K562 (cell line): ENCODE data around the gene WDR86. TPM values are rescaled to one million over a fixed set of nuclear protein-coding genes. Genes with fewer than 3 reads are reported as not detected.
A peak's percentile ranks its signal among the peaks of the same experiment; 100 is the strongest.

Experiments used
- BRD4 ChIP-seq: fragments of 200-600 bp; sonication (generic); IDR thresholded peaks from 2 replicates; pipeline ENCODE4 v1.6.1; 2017; ENCODE audit warnings: inconsistent platforms
- CBFA2T3 ChIP-seq: fragments of 450-650 bp; IDR thresholded peaks from 2 replicates; pipeline ENCODE4 v1.6.1; 2017
- CBX1 ChIP-seq: sonication (generic); IDR thresholded peaks from 2 replicates; pipeline ENCODE4 v1.6.1; 2016; ENCODE audit warnings: antibody characterized with exemption, low read depth, mild to moderate bottlenecking
- COPS2 ChIP-seq: fragments of 450-650 bp; conservative IDR thresholded peaks from 2 replicates; pipeline ENCODE4 v1.6.1; 2016; ENCODE audit warnings: mild to moderate bottlenecking, moderate library complexity
- CSDE1 ChIP-seq, 2 experiments: fragments of 450-650 bp; IDR thresholded peaks; 2 replicates each; pipeline ENCODE4 v1.6.1; 2016; ENCODE audit warnings: mild to moderate bottlenecking in 1 of 2
- E2F3 ChIP-seq: fragments of 250-450 bp; sonication (Bioruptor Pico); IDR thresholded peaks from 2 replicates; pipeline ENCODE4 v1.4.0; 2020; ENCODE audit warnings: mild to moderate bottlenecking
- ETV5 ChIP-seq: sonication (generic); formaldehyde crosslinking; IDR thresholded peaks from 2 replicates; pipeline ENCODE4 v1.4.0; 2020; ENCODE audit warnings: low read depth, mild to moderate bottlenecking, missing genetic modification reagents
- ETV6 ChIP-seq, 3 experiments: fragments of 150-350 bp in 1 of 3; sonication (generic) in 1 of 3; formaldehyde crosslinking in 1 of 3; IDR thresholded peaks; 2 replicates each; pipeline versions ENCODE4 v1.6.1 to v1.8.0; 2014 to 2022; ENCODE audit warnings: borderline replicate concordance in 2 of 3, low read depth in 2 of 3, antibody characterized with exemption in 1 of 3, low read length in 1 of 3, mild to moderate bottlenecking in 1 of 3, missing genetic modification reagents in 1 of 3
- GTF2F1 ChIP-seq: IDR thresholded peaks from 2 replicates; pipeline ENCODE4 v1.6.1; 2011; ENCODE audit warnings: low read depth, low read length, improper control_type of control experiment
- HDAC6 ChIP-seq: IDR thresholded peaks from 2 replicates; pipeline ENCODE4 v1.6.1; 2012; ENCODE audit warnings: low read depth, mild to moderate bottlenecking, control low read depth, inconsistent platforms, low read length, moderate library complexity
- KAT7 ChIP-seq: sonication (generic); formaldehyde crosslinking; IDR thresholded peaks from 2 replicates; pipeline ENCODE4 v1.8.0; 2022; ENCODE audit warnings: missing genetic modification reagents, mild to moderate bottlenecking, borderline replicate concordance
- LEF1 ChIP-seq: fragments of 450-650 bp; IDR thresholded peaks from 2 replicates; pipeline ENCODE4 v1.6.1; 2016; ENCODE audit warnings: mild to moderate bottlenecking
- MNT ChIP-seq, 2 experiments: fragments of 450-650 bp; conservative IDR thresholded peaks; 2 replicates each; pipeline ENCODE4 v1.6.1; 2017; ENCODE audit warnings: mild to moderate bottlenecking in 2 of 2, moderate library complexity in 2 of 2
- NELFE ChIP-seq: IDR thresholded peaks from 2 replicates; pipeline ENCODE4 v1.6.1; 2011; ENCODE audit warnings: mild to moderate bottlenecking; ENCODE audit not compliant: insufficient read depth, insufficient read length
- NFIC ChIP-seq: fragments of 450-650 bp; IDR thresholded peaks from 2 replicates; pipeline ENCODE4 v1.6.1; 2017; ENCODE audit warnings: mild to moderate bottlenecking, inconsistent platforms
- NFYB ChIP-seq: IDR thresholded peaks from 2 replicates; pipeline ENCODE4 v1.6.1; 2011; ENCODE audit warnings: mild to moderate bottlenecking, moderate library complexity; ENCODE audit not compliant: insufficient read length; ENCODE audit errors: extremely low read depth
- NR4A1 ChIP-seq, 2 experiments: fragments of 250-450 bp in 1 of 2; fragments of 450-650 bp in 1 of 2; sonication (Bioruptor Pico) in 1 of 2; IDR thresholded peaks; 2 replicates each; pipeline versions ENCODE4 v1.4.0 to v1.6.1; 2016 to 2020; ENCODE audit warnings: mild to moderate bottlenecking in 2 of 2, missing compliant biosample characterization in 1 of 2, missing genetic modification characterization in 1 of 2, moderate library complexity in 1 of 2
- POLR3A ChIP-seq: IDR thresholded peaks from 2 replicates; pipeline ENCODE4 v1.6.1; 2011; ENCODE audit warnings: borderline replicate concordance, mild to moderate bottlenecking, moderate library complexity; ENCODE audit not compliant: insufficient read length, insufficient read depth; ENCODE audit errors: extremely low read depth
- RUNX1 ChIP-seq: sonication (generic); IDR thresholded peaks from 2 replicates; pipeline ENCODE4 v1.6.1; 2016; ENCODE audit warnings: antibody characterized with exemption, low read depth
- SETDB1 ChIP-seq: IDR thresholded peaks from one replicate; pipeline ENCODE4 v1.6.1; 2012; ENCODE audit warnings: low read length, control low read depth, inconsistent platforms
- SLC30A9 ChIP-seq: fragments of 250-450 bp; sonication (Bioruptor Pico); IDR thresholded peaks from 2 replicates; pipeline ENCODE4 v1.8.0; 2022; ENCODE audit warnings: mild to moderate bottlenecking, moderate library complexity
- SMARCB1 ChIP-seq: IDR thresholded peaks from 2 replicates; pipeline ENCODE4 v1.6.1; 2011; ENCODE audit warnings: improper control_type of control experiment, low read depth; ENCODE audit not compliant: insufficient read length
- VEZF1 ChIP-seq: fragments of 200-800 bp; sonication (Bioruptor generic); IDR thresholded peaks from 2 replicates; pipeline ENCODE4 v1.6.1; 2017; ENCODE audit warnings: missing genetic modification characterization, missing compliant biosample characterization
- XRCC4 ChIP-seq: IDR thresholded peaks from one replicate; pipeline ENCODE4 v1.6.1; 2011; ENCODE audit not compliant: insufficient read depth, insufficient read length; ENCODE audit errors: extremely low read depth
- ZNF232 ChIP-seq: sonication (generic); formaldehyde crosslinking; IDR thresholded peaks from 2 replicates; pipeline ENCODE4 v1.8.0; 2022; ENCODE audit warnings: mild to moderate bottlenecking, missing genetic modification reagents
- ZNF311 ChIP-seq: fragments of 250-450 bp; sonication (Bioruptor Pico); IDR thresholded peaks from 2 replicates; pipeline ENCODE4 v1.4.0; 2020; ENCODE audit warnings: mild to moderate bottlenecking, moderate library complexity
- ZNF583 ChIP-seq: fragments of 250-450 bp; sonication (Bioruptor Pico); IDR thresholded peaks from 2 replicates; pipeline ENCODE4 v1.4.0; 2020
- ZNF589 ChIP-seq: fragments of 200-800 bp; sonication (Bioruptor generic); IDR thresholded peaks from 2 replicates; pipeline ENCODE4 v1.6.1; 2016; ENCODE audit warnings: low read depth, missing genetic modification characterization, missing compliant biosample characterization
- ZNF695 ChIP-seq: fragments of 450-650 bp; formaldehyde crosslinking; IDR thresholded peaks from 2 replicates; pipeline ENCODE4 v1.4.0; 2020; ENCODE audit warnings: mild to moderate bottlenecking, moderate library complexity
- ZNF717 ChIP-seq: fragments of 250-450 bp; sonication (Bioruptor Pico); IDR thresholded peaks from 2 replicates; pipeline ENCODE4 v1.5.0; 2021
- polyA plus RNA-seq, 8 experiments: library from polyadenylated mRNA; depleted of rRNA in 4 of 8; stranded (reverse) in 5 of 8; unstranded in 3 of 8; fragments of >200 nt; fragmentation: Nextera tagmentation in 2 of 8; fragmentation: Illumina TruSeq in 1 of 8; extraction: Ambion mirVana in 2 of 8; extraction: Trizol in 1 of 8; gene quantifications; 2 replicates each; pipeline versions ENCODE4 v1.2.1 to v1.2.3, GENCODE V29; 2011 to 2014; ENCODE audit warnings: inconsistent platforms in 1 of 8, missing spikeins in 1 of 8
- total RNA-seq, 7 experiments: library from RNA; depleted of rRNA in 6 of 7; stranded (reverse); fragments of >200 nt in 6 of 7; fragmentation: Illumina TruSeq in 2 of 7; extraction: Trizol in 2 of 7; gene quantifications; 2 replicates each; pipeline versions ENCODE4 v1.2.1 to v1.2.3, GENCODE V29; 2011 to 2021; ENCODE audit warnings: low replicate concordance in 1 of 7

The WDR86 gene
- total and polyA plus RNA-seq, 9 of the 15 experiments (the other 6 are each of a cell fraction or from before 2014, with no cell fraction given), result 0.24 TPM; not detected in 8

- TF ChIP-seq COPS2 (no peak), VEZF1 (no peak), HDAC6 (no peak), MNT (conservative IDR thresholded peaks at IDR 0.05) (0 out of 4 replicates have a peak, but pooled peaks of 1 of the 2 experiments have one; percentile 12), ZNF589 (no peak), E2F3 (CRISPR knock-in tag) (no peak), LEF1 (no peak), NFYB (no peak), CSDE1 (IDR thresholded peaks at IDR 0.05) (no peak), NELFE (no peak), XRCC4 (no peak), ETV5 (CRISPR knock-in tag) (no peak), ZNF583 (no peak), SLC30A9 (no peak), KAT7 (CRISPR knock-in tag) (no peak), ZNF311 (no peak), NR4A1 (CRISPR knock-in tag; IDR thresholded peaks at IDR 0.05) (no peak), NR4A1 (tag; IDR thresholded peaks at IDR 0.05) (no peak), SETDB1 (no peak), RUNX1 (no peak), NFIC (peak; percentile 43), CBX1 (no peak), ZNF695 (CRISPR knock-in tag) (no peak), ZNF717 (CRISPR knock-in tag) (no peak), BRD4 (no peak), POLR3A (no peak), GTF2F1 (no peak), ZNF232 (CRISPR knock-in tag) (no peak), ETV6 (IDR thresholded peaks at IDR 0.05; ENCODE audit: borderline replicate concordance in 1 of 2, low read depth in 2 of 2, low read length in 1 of 2) (no peak), ETV6 (CRISPR knock-in tag; IDR thresholded peaks at IDR 0.05; ENCODE audit: borderline replicate concordance) (no peak), SMARCB1 (no peak), CBFA2T3 (no peak; the same call in 1 of the 2 replicates)
These were observed 41.7 kb downstream of the WDR86 start (continued) for GRCh38 chr7:151368136-151368571.
